Glutamatergic neuron (in vitro differentiated cells): ENCODE measurements around the gene FRMD1. TPM values are rescaled to one million over a fixed set of nuclear protein-coding genes. Genes with fewer than 3 reads are reported as not detected.

Experiments used
- DNase-seq: peaks from one replicate; pipeline ENCODE4 v3.0.0; 2022
- H3K27ac Mint-ChIP-seq: one replicate; pipeline ENCODE4 v1.8.0; 2020; ENCODE audit warnings: mild to moderate bottlenecking, mixed read lengths, inconsistent platforms; ENCODE audit not compliant: unreplicated experiment
- H3K27me3 Mint-ChIP-seq: one replicate; pipeline ENCODE4 v1.8.0; 2020; ENCODE audit warnings: mild to moderate bottlenecking, moderate library complexity, mixed read lengths, inconsistent platforms; ENCODE audit not compliant: unreplicated experiment
- H3K36me3 Mint-ChIP-seq: one replicate; pipeline ENCODE4 v1.8.0; 2020; ENCODE audit warnings: mild to moderate bottlenecking, mixed read lengths, inconsistent platforms; ENCODE audit not compliant: unreplicated experiment
- H3K4me1 Mint-ChIP-seq: one replicate; pipeline ENCODE4 v1.8.0; 2020; ENCODE audit warnings: mild to moderate bottlenecking, low read depth, mixed read lengths, inconsistent platforms; ENCODE audit not compliant: unreplicated experiment
- H3K4me3 Mint-ChIP-seq: one replicate; pipeline ENCODE4 v1.8.0; 2020; ENCODE audit warnings: mild to moderate bottlenecking, mixed read lengths, inconsistent platforms; ENCODE audit not compliant: unreplicated experiment
- H3K9me3 Mint-ChIP-seq: one replicate; pipeline ENCODE4 v1.8.0; 2020; ENCODE audit warnings: mild to moderate bottlenecking, moderate library complexity, mixed read lengths, inconsistent platforms; ENCODE audit not compliant: unreplicated experiment
- CTCF ChIP-seq: fragments of 200-600 bp; sonication (generic); IDR thresholded peaks from one replicate; pipeline ENCODE4 v1.5.0; 2021; ENCODE audit not compliant: partially characterized antibody, unreplicated experiment
- long read RNA-seq: library from polyadenylated mRNA; unstranded; transcript quantifications from one replicate; pipeline ENCODE4 v2.0.0, GENCODE V29; 2020; ENCODE audit not compliant: unreplicated experiment
- total RNA-seq: library from RNA; stranded (reverse); fragmentation: NEBNext Ultra II Directional; extraction: Animal tissue kit (Norgen Biotek cat#: 25700); gene quantifications from one replicate; pipeline ENCODE4 v1.2.1, GENCODE V29; 2021; ENCODE audit not compliant: unreplicated experiment

FRMD1 gene
- total RNA-seq, result not detected
- long read RNA-seq, result 0 reads

- TF ChIP-seq CTCF, result no peak
- Mint-ChIP-seq H3K4me3 (no peak within 1 kb of the TSS), H3K4me1 (peaks cover 1% of the 10 kb centered on the region), H3K36me3 (no peaks in the 10 kb centered on the region), H3K27ac (no peak within 1 kb of the TSS), H3K27me3 (peaks cover 2% of the 10 kb centered on the region), H3K9me3 (peaks cover 6% of the 10 kb centered on the region)
- no peak for DNase-seq
Observed at GRCh38 chr6:168078943-168079405, at the start of gene FRMD1. Gene FRMD1, minus strand, starts transcription at chr6:168079212. Its CDS starts 118 bp downstream, at chr6:168079094.

GRCh38 chr6:168128006-168128630 lies 49.1 kb upstream of the FRMD1 start:
- H3K9me3 Mint-ChIP-seq, result peaks cover 4% of the 10 kb centered on the region
- TF ChIP-seq CTCF, result no peak
- peaks cover 6% of the 10 kb centered on the region for H3K27me3 Mint-ChIP-seq
- H3K4me3 Mint-ChIP-seq, result no peak overlapping the region
- H3K27ac Mint-ChIP-seq, result no peak overlapping the region
- H3K36me3 Mint-ChIP-seq, result no peaks in the 10 kb centered on the region
- DNase-seq, result no peak
- peaks cover 5% of the 10 kb centered on the region for H3K4me1 Mint-ChIP-seq

GRCh38 chr6:168127384-168127868 lies 48.4 kb upstream of the FRMD1 start:
- H3K27me3 Mint-ChIP-seq, result peaks cover 10% of the 10 kb centered on the region
- H3K27ac Mint-ChIP-seq, result no peak overlapping the region
- H3K9me3 Mint-ChIP-seq, result peaks cover 7% of the 10 kb centered on the region
- no peaks in the 10 kb centered on the region for H3K36me3 Mint-ChIP-seq
- H3K4me1 Mint-ChIP-seq, result peaks cover 4% of the 10 kb centered on the region
- no peak for DNase-seq
- no peak overlapping the region for H3K4me3 Mint-ChIP-seq
- no peak for TF ChIP-seq CTCF

GRCh38 chr6:168126566-168127383 lies 47.8 kb upstream of the FRMD1 start:
- TF ChIP-seq CTCF, result no peak
- no peak for DNase-seq
- H3K36me3 Mint-ChIP-seq, result no peaks in the 10 kb centered on the region
- H3K4me3 Mint-ChIP-seq, result no peak overlapping the region
- peaks cover 3% of the 10 kb centered on the region for H3K4me1 Mint-ChIP-seq
- H3K27me3 Mint-ChIP-seq, result peaks cover 10% of the 10 kb centered on the region
- peaks cover 7% of the 10 kb centered on the region for H3K9me3 Mint-ChIP-seq
- no peak overlapping the region for H3K27ac Mint-ChIP-seq
